C4-2B (cell line): ENCODE results near the gene KRT7.
"Not testable (repeated sequence)": the region's sequence is repeated elsewhere in the genome, so short reads cannot be mapped to it uniquely, and the experiment has no call there.

ENCODE experiments used
- CTCF ChIP-seq: fragments of 450-650 bp; conservative IDR thresholded peaks from 2 replicates; pipeline ENCODE4 v1.5.1; 2017; ENCODE audit warnings: mild to moderate bottlenecking
- ZFX ChIP-seq: fragments of 450-650 bp; IDR thresholded peaks from 2 replicates; pipeline ENCODE4 v1.6.1; 2017

GRCh38 chr12:52287816-52288805 lies 55.1 kb downstream of the KRT7 start:
- not testable (repeated sequence) for TF ChIP-seq CTCF, ZFX
